ENCODE data around the gene CPXM2.

GRCh38 chr10:123884907-123885381, 6.7 kb downstream of the CPXM2 start:
- TF ChIP-seq CTCF (IDR thresholded peaks at IDR 0.05; ENCODE audit: insufficient read depth, low read length, poor library complexity, severe bottlenecking), result no peak
- TF ChIP-seq EZH2phosphoT487 (conservative IDR thresholded peaks at IDR 0.05; ENCODE audit: low read length), result no peak

All from SU-DHL-6 (cell line).